ENCODE measurements around the gene AFF1.

DNA sequence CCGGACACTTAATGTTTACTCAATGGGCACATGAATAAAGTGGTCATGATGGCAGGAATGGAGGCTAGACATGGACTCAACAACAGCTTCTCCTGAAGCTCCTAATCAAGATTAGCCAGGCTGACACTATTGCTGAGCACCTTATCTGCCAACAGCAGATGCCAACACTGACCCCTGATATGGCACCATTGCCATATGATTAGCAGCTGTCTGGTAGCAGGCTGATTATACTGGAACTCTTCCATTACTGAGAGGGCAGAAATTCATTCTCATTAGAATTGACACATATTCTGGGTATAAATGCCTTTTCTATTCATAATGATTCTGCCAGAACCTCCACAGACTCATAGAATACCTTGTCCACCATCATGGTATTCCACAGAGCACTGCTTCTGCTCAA, 18.4 kb upstream of the AFF1 start:
- TF ChIP-seq, protein P1, sequence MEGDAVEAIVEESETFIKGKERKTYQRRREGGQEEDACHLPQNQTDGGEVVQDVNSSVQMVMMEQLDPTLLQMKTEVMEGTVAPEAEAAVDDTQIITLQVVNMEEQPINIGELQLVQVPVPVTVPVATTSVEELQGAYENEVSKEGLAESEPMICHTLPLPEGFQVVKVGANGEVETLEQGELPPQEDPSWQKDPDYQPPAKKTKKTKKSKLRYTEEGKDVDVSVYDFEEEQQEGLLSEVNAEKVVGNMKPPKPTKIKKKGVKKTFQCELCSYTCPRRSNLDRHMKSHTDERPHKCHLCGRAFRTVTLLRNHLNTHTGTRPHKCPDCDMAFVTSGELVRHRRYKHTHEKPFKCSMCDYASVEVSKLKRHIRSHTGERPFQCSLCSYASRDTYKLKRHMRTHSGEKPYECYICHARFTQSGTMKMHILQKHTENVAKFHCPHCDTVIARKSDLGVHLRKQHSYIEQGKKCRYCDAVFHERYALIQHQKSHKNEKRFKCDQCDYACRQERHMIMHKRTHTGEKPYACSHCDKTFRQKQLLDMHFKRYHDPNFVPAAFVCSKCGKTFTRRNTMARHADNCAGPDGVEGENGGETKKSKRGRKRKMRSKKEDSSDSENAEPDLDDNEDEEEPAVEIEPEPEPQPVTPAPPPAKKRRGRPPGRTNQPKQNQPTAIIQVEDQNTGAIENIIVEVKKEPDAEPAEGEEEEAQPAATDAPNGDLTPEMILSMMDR (IDR thresholded peaks at IDR 0.05), result no peak
- no peak for TF ChIP-seq POLR2A (IDR thresholded peaks at IDR 0.05)

Data from uterus (tissue), 2 donors.